CD4-positive, alpha-beta T cell (primary cell): ENCODE data around the gene NCKAP5. TPM values are rescaled to one million over a fixed set of nuclear protein-coding genes. Genes with fewer than 3 reads are reported as not detected.

Source experiments
- ATAC-seq: fragments of 200-7000 bp; cut with Tn5 transposase; one replicate; pipeline ENCODE4 v1.10.0; 2022; ENCODE audit warnings: mild to moderate bottlenecking; ENCODE audit not compliant: poor library complexity
- CTCF ChIA-PET: fragments of 350-600 bp; sonication (Branson Sonifier 250); formaldehyde crosslinking; loops from one replicate; lab custom pipeline; 2021; ENCODE audit warnings: antibody characterized with exemption, inconsistent platforms; lab: Charles Lee
- POLR2A ChIA-PET: fragments of 350-600 bp; sonication (Branson Sonifier 250); formaldehyde crosslinking; loops from one replicate; lab custom pipeline; 2021; ENCODE audit warnings: antibody characterized with exemption, inconsistent platforms; lab: Charles Lee
- DNase-seq, 14 experiments: peaks; one replicate each; pipeline ENCODE4 v3.0.0-alpha.2; 2013 to 2020; ENCODE audit warnings: mixed read lengths in 2 of 14
- H3K27ac ChIP-seq, 2 donors: one replicate each; pipeline versions ENCODE4 v1.5.1 to v1.7.0; 2013; ENCODE audit warnings: low read length in 2 of 2, low read depth in 1 of 2, mild to moderate bottlenecking in 1 of 2
- H3K27me3 ChIP-seq, 2 experiments: 1 replicate in 1 of 2; 2 replicates in 1 of 2; pipeline versions ENCODE4 v1.6.1 to v1.7.0; 2013; ENCODE audit warnings: low read length in 2 of 2, control low read depth in 1 of 2, mild to moderate bottlenecking in 1 of 2, moderate library complexity in 1 of 2; ENCODE audit not compliant: insufficient read depth in 2 of 2, control insufficient read depth in 1 of 2
- H3K36me3 ChIP-seq: one replicate; pipeline ENCODE4 v1.6.1; 2013; ENCODE audit warnings: low read length, control low read depth; ENCODE audit not compliant: insufficient read depth
- H3K4me1 ChIP-seq: one replicate; pipeline ENCODE4 v1.6.1; 2013; ENCODE audit warnings: low read length, control low read depth; ENCODE audit not compliant: insufficient read depth
- H3K4me3 ChIP-seq: one replicate; pipeline ENCODE4 v1.5.1; 2013; ENCODE audit warnings: mild to moderate bottlenecking, low read length, moderate library complexity
- H3K9me3 ChIP-seq, 2 experiments: 1 replicate in 1 of 2; 2 replicates in 1 of 2; pipeline versions ENCODE4 v1.6.1 to v1.7.0; 2013; ENCODE audit warnings: low read length in 2 of 2, mild to moderate bottlenecking in 2 of 2, control low read depth in 1 of 2, moderate library complexity in 1 of 2; ENCODE audit not compliant: control insufficient read depth in 1 of 2, insufficient read depth in 1 of 2
- H3K27ac Mint-ChIP-seq: one replicate; pipeline ENCODE4 v1.8.0; 2020; ENCODE audit warnings: mixed read lengths
- H3K27me3 Mint-ChIP-seq: one replicate; pipeline ENCODE4 v1.8.0; 2021; ENCODE audit warnings: mixed read lengths
- H3K36me3 Mint-ChIP-seq: one replicate; pipeline ENCODE4 v1.8.0; 2021; ENCODE audit warnings: low read depth, mixed read lengths
- H3K4me1 Mint-ChIP-seq: one replicate; pipeline ENCODE4 v1.8.0; 2021; ENCODE audit warnings: low read depth, mixed read lengths
- H3K4me3 Mint-ChIP-seq: one replicate; pipeline ENCODE4 v1.8.0; 2020; ENCODE audit warnings: mild to moderate bottlenecking, mixed read lengths
- H3K9me3 Mint-ChIP-seq: one replicate; pipeline ENCODE4 v1.8.0; 2020; ENCODE audit warnings: mixed read lengths
- CTCF ChIP-seq: fragments of 200-600 bp; IDR thresholded peaks from one replicate; pipeline ENCODE4 v1.8.0; 2022; ENCODE audit warnings: antibody characterized with exemption, mild to moderate bottlenecking
- intact Hi-C, 2 experiments: fragments of 100-400 bp; cut with DNase I in 1 of 2; cut with micrococcal nuclease in 1 of 2; formaldehyde crosslinking; loops; one replicate each; pipeline versions ENCODE4 v1.15.1 to v1.9.0; 2023 to 2025; cut with DNase I, micrococcal nuclease
- total RNA-seq, 174 experiments: library from RNA in 2 of 174; stranded (reverse) in 2 of 174; gene quantifications; one replicate each; pipeline ENCODE4 v1.2.3 and lab custom pipeline; 2021 to 2026

The NCKAP5 gene
- total RNA-seq, 2 experiments from 2014 or later = not detected

- POLR2A ChIA-PET = no interaction called here
- DNase-seq (no peak), ATAC-seq (no peak)
- no peaks in the 10 kb centered on the region for H3K4me1 ChIP-seq
- no peaks in the 10 kb centered on the region for H3K4me1 Mint-ChIP-seq
- no peak overlapping the region for H3K4me3 Mint-ChIP-seq
- intact Hi-C loops = no loop called here
- H3K9me3 Mint-ChIP-seq = peaks cover 4% of the 10 kb centered on the region
- TF ChIP-seq CTCF = no peak
- no peaks in the 10 kb centered on the region for H3K36me3 Mint-ChIP-seq
- H3K36me3 ChIP-seq = no peaks in the 10 kb centered on the region
- H3K27me3 ChIP-seq = no peaks in the 10 kb centered on the region
- H3K27ac Mint-ChIP-seq = no peak overlapping the region
- CTCF ChIA-PET = interaction anchor here (1.2 kb wide), 1 partner anchor 14 kb away, joined by 3 read pairs; no protein-coding TSS in a partner anchor
- no peak overlapping the region for H3K4me3 ChIP-seq
- H3K9me3 ChIP-seq = no peaks in the 10 kb centered on the region
- H3K27ac ChIP-seq = no peak overlapping the region
- no peaks in the 10 kb centered on the region for H3K27me3 Mint-ChIP-seq
Observed at GRCh38 chr2:133142087-133142486, 426.2 kb downstream of the NCKAP5 start.

GRCh38 chr2:133140620-133141019 lies 427.6 kb downstream of the NCKAP5 start:
- H3K4me1 Mint-ChIP-seq = no peaks in the 10 kb centered on the region
- Histone ChIP-seq H3K4me1 (no peaks in the 10 kb centered on the region), H3K27me3 (no peaks in the 10 kb centered on the region), H3K9me3 (no peaks in the 10 kb centered on the region), H3K27ac (no peak overlapping the region), H3K36me3 (no peaks in the 10 kb centered on the region), H3K4me3 (no peak overlapping the region)
- peaks cover 4% of the 10 kb centered on the region for H3K9me3 Mint-ChIP-seq
- H3K36me3 Mint-ChIP-seq = no peaks in the 10 kb centered on the region
- ChIA-PET CTCF (interaction anchor here (1.2 kb wide), 1 partner anchor 11 kb away, joined by 3 read pairs; no protein-coding TSS in a partner anchor), POLR2A (no interaction called here)
- DNase-seq = no peak
- no peak overlapping the region for H3K27ac Mint-ChIP-seq
- TF ChIP-seq CTCF = no peak
- intact Hi-C loops = no loop called here
- no peak for ATAC-seq
- no peak overlapping the region for H3K4me3 Mint-ChIP-seq
- no peaks in the 10 kb centered on the region for H3K27me3 Mint-ChIP-seq

GRCh38 chr2:133139847-133140533 lies 428.3 kb downstream of the NCKAP5 start:
- no peak for DNase-seq
- no peak for ATAC-seq
- H3K4me1 ChIP-seq = no peaks in the 10 kb centered on the region
- ChIA-PET POLR2A (no interaction called here), CTCF (interaction anchor here (0.6 to 1.2 kb wide), 2 partner anchors 12 to 14 kb away, joined by 3 to 4 read pairs; no protein-coding TSS in a partner anchor)
- no peak overlapping the region for H3K27ac ChIP-seq
- Mint-ChIP-seq H3K27ac (no peak overlapping the region), H3K27me3 (no peaks in the 10 kb centered on the region), H3K4me3 (no peak overlapping the region), H3K4me1 (no peaks in the 10 kb centered on the region), H3K36me3 (no peaks in the 10 kb centered on the region), H3K9me3 (peaks cover 4% of the 10 kb centered on the region)
- intact Hi-C loops = no loop called here
- H3K36me3 ChIP-seq = no peaks in the 10 kb centered on the region
- H3K4me3 ChIP-seq = no peak overlapping the region
- no peaks in the 10 kb centered on the region for H3K9me3 ChIP-seq
- no peak for TF ChIP-seq CTCF
- no peaks in the 10 kb centered on the region for H3K27me3 ChIP-seq
